Choroid plexus epithelial cell (primary cell): ENCODE data around the gene PZP.
A peak's percentile ranks its signal among the peaks of the same experiment; 100 is the strongest.

Source experiments
- DNase-seq: peaks from one replicate; pipeline ENCODE4 v3.0.0-alpha.2; 2010; ENCODE audit warnings: low read depth
- H3K4me3 ChIP-seq: 2 replicates; pipeline ENCODE4 v1.5.1; 2011; ENCODE audit warnings: low read depth, mild to moderate bottlenecking, control low read depth, low read length, moderate library complexity
- TF ChIP-seq, protein P1 (sequence below): conservative IDR thresholded peaks from 2 replicates; pipeline ENCODE4 v1.5.1; 2011; ENCODE audit warnings: low read depth, mild to moderate bottlenecking, control low read depth, inconsistent platforms, low read length, moderate library complexity

PZP gene

DNA sequence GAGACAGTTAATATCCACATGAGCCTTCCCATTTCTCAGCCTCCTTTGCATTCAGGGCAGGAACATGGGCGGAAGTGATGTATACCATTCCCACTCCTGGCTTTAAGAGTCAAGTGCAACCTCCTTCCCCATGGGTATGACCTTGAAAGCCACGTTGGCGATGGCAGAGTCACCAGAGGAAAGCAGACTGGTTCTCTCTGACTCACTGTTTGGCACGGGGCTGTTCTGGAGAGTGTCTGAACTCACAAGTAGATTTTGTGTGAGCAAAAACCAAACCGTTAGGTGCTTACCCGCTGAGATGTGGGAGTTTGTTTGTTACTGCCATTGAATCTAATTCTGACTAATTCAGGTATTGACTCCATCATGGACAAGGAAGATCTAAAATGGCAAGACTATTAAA, 36.7 kb upstream of the PZP start:
- no peak for DNase-seq
- no peak overlapping the region for H3K4me3 ChIP-seq
- TF ChIP-seq, protein P1, sequence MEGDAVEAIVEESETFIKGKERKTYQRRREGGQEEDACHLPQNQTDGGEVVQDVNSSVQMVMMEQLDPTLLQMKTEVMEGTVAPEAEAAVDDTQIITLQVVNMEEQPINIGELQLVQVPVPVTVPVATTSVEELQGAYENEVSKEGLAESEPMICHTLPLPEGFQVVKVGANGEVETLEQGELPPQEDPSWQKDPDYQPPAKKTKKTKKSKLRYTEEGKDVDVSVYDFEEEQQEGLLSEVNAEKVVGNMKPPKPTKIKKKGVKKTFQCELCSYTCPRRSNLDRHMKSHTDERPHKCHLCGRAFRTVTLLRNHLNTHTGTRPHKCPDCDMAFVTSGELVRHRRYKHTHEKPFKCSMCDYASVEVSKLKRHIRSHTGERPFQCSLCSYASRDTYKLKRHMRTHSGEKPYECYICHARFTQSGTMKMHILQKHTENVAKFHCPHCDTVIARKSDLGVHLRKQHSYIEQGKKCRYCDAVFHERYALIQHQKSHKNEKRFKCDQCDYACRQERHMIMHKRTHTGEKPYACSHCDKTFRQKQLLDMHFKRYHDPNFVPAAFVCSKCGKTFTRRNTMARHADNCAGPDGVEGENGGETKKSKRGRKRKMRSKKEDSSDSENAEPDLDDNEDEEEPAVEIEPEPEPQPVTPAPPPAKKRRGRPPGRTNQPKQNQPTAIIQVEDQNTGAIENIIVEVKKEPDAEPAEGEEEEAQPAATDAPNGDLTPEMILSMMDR: no peak

DNA sequence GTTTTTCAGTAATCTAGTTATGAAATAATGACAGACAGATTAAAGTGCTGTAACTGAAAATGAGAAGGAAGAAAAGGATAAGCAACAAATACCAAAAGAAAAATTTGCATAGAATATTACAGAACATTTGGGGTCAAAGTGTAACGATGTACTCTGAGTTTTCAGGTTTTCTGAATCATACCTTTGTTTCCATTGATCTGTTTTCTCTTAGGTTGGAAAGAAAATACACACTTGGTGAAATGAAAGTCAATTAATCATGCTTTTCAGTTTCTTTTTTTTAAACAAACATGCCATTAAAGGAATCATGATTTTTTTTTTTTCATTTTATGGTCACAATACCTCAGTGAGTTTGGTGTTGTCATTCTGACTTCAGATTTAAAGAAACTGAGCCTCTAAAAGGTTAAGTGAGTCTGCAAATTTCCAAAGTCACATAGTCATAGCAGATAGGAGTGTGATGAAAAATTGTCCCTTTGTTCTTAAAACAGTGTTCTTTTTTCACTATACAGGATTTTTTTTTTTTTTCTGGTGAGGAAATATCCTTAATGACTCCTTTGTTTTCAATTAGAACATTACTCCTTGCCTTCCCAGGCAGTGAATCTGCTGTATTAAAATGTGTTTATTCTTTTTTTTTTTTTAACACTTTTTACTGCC, 35.9 kb upstream of the PZP start:
- DNase-seq: no peak
- no peak overlapping the region for H3K4me3 ChIP-seq
- TF ChIP-seq, protein P1: no peak

DNA sequence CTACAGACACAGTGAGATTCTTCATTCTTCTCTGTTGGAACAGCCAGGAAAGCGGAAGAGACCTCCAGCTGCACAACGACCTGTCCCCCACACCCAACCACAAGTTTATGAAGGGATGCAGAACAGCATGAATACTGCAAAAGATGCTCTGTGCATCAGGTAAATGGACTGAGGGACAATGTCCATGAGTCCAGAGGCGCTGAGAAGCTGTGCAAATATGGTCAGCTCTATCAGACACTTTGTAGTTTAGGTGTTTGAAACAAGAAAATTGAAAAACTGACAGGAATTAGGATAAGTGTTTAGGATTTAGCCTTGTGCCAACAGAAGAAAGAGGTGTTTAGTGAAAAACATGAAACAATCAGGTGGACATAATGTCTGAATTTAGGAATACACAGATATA, 33.1 kb upstream of the PZP start:
- TF ChIP-seq, protein P1: no peak
- DNase-seq: no peak
- no peak overlapping the region for H3K4me3 ChIP-seq

DNA sequence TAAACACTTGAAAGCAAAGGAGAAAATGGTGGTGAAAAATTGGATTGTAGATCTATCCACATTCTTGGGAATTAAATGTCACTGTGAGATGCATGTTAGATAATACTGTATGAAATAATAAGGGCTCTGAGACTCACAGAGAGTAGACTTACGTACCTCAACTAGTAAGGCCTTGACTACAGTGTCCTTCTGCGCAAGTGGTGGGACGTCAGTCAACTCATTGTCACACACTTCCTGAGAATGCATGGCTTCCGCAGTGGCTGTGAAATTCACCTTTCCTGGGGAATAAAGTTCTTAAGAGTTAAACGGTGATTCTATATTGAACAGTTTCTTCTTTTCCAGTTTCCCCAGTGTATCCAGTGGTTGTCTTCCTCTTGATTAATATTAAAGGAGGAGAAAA, 32.6 kb upstream of the PZP start:
- H3K4me3 ChIP-seq: no peak overlapping the region
- TF ChIP-seq, protein P1: no peak
- no peak for DNase-seq

DNA sequence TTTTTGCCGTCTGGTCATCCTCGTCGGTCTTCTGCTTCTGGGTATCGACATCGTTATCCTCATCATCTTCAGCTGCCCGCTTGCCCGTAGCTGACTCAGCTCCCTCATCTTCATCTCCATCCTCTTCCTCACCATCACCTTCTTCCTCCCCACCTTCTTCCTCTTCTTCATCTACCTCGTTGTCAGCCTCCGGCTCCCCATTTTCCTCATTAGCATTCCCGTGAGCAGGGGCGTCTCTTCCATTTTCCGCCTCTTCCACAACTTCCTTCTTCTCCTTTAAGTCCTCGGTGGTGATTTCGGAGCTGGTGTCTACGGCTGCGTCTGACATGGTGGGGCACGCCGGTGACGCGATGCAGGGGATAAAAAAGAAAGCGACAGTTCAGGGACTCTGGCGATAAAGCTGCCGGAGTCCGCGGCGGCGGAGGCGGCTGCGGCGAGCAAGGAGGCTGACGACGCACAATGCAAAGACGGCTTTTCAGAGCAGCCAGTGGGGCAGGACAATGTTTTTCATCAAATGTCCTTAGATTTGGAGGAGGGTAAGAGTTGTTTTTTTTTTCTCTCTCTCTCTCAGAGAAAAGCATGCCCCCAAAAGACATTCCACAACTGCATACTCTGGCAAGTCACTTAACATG, 31.9 kb upstream of the PZP start:
- DNase-seq: peak; percentile 4

DNA sequence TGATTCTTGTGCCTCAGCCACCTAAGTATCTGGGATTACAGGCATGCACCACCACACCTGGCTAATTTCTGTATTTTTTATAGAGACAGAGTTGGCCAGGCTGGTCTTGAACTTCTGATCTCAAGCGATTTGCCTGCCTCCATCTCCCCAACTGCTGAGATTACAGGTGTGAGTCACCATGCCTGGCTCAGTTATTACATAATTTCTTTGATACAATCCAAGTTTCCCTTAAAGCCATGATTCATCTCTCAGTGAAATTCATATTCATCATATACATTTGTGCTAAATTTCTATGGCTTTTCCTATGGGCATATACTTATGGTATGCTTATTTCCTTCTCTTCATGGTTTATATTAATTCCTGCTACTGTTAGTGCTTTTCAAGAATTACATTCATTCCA, 29.1 kb upstream of the PZP start:
- H3K4me3 ChIP-seq: no peak overlapping the region
- DNase-seq: peak; percentile 1
- TF ChIP-seq, protein P1: no peak

More for the DNA sequence above, 31.9 kb upstream of the PZP start:
- H3K4me3 ChIP-seq: peak overlapping the region; percentile 35

DNA sequence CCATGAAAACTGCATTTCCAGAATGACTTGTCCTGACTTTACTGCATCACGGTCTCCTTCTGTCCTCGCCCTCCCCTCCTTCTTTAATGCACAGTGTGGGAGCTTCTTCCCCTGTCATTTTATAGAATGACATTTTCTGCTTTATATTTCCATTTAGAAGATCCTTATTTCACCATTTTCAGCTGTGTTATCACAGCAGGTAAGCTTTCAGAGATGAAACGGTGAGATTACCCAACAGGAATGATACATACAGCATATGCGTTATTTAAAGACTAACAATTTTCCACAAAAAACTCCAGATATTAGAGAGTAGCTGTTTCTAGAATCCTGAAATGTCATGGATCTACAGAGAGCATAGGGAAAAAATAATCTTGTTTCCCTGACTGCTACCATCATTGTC, 27.3 kb upstream of the PZP start:
- TF ChIP-seq, protein P1: no peak
- no peak for DNase-seq
- no peak overlapping the region for H3K4me3 ChIP-seq
